SK-N-MC (cell line): ENCODE data around the gene VAV2.

Experiments
- EZH2 ChIP-seq: fragments of 200-600 bp; sonication (generic); IDR thresholded peaks from one replicate; pipeline ENCODE4 v1.6.1; 2017; ENCODE audit warnings: antibody characterized with exemption
- FOXP2 ChIP-seq: optimal IDR thresholded peaks from 2 replicates; pipeline ENCODE3; 2011; ENCODE audit warnings: mild to moderate bottlenecking, moderate library complexity; ENCODE audit not compliant: insufficient read depth; ENCODE audit errors: extremely low read length, control extremely low read depth
- POLR2AphosphoS5 ChIP-seq: IDR thresholded peaks from 2 replicates; pipeline ENCODE4 v1.6.1; 2012; ENCODE audit warnings: mild to moderate bottlenecking, low read depth, low read length, borderline replicate concordance

- TF ChIP-seq POLR2AphosphoS5 (no peak), EZH2 (no peak), FOXP2 (no peak)
Measured at GRCh38 chr9:133814586-133815208, 177.4 kb downstream of the VAV2 start.
